ENCODE data around the gene SNX18.

The SNX18 gene

DNA sequence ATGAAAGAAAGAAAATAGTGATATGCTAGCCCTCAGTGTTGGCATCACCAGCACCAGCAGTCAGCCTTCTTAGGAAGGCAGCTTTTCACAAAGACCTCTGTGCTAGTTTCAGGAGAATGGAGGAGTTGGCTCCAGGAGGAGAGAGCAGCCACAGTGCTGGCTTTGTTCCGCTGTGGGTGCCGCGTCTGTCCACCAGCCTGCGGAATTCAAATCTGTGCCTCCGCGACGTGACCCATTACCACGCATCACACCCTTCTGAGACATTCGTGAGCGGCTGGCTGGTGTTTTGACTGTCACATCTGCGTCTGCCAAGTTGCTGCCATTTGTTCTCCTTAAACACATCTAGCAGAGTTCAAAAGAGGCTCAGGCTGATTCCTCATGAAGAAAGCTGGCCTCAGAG is 34.4 kb downstream of the SNX18 start:
- TF ChIP-seq, protein P1, sequence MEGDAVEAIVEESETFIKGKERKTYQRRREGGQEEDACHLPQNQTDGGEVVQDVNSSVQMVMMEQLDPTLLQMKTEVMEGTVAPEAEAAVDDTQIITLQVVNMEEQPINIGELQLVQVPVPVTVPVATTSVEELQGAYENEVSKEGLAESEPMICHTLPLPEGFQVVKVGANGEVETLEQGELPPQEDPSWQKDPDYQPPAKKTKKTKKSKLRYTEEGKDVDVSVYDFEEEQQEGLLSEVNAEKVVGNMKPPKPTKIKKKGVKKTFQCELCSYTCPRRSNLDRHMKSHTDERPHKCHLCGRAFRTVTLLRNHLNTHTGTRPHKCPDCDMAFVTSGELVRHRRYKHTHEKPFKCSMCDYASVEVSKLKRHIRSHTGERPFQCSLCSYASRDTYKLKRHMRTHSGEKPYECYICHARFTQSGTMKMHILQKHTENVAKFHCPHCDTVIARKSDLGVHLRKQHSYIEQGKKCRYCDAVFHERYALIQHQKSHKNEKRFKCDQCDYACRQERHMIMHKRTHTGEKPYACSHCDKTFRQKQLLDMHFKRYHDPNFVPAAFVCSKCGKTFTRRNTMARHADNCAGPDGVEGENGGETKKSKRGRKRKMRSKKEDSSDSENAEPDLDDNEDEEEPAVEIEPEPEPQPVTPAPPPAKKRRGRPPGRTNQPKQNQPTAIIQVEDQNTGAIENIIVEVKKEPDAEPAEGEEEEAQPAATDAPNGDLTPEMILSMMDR (IDR thresholded peaks at IDR 0.05; ENCODE audit: insufficient read depth, missing control alignments) = no peak
- DNase-seq (ENCODE audit: insufficient read length, low spot score) (no peak), FAIRE-seq (no peak)

DNA sequence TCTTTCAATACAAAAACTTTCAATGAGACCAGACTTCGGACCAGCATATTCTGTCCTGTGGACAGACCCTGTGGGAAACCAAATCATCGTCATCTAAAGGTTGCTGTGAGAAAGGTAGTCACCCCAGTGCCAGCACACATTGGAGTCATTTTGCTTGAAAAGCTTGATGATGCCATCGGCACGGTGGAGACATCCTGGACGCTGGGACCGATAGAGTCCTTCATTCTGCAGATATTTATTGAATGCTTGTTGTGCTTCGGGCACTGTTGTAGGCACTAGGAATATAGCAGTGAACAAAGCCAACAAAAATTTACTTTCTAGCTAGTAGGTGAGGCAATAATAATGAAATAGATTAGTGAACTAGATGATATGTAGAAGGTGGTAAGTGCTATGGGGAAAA is 34.9 kb downstream of the SNX18 start:
- TF ChIP-seq, protein P1 (IDR thresholded peaks at IDR 0.05; ENCODE audit: insufficient read depth, missing control alignments) = no peak
- no peak for DNase-seq (ENCODE audit: insufficient read length, low spot score)
- no peak for FAIRE-seq

DNA sequence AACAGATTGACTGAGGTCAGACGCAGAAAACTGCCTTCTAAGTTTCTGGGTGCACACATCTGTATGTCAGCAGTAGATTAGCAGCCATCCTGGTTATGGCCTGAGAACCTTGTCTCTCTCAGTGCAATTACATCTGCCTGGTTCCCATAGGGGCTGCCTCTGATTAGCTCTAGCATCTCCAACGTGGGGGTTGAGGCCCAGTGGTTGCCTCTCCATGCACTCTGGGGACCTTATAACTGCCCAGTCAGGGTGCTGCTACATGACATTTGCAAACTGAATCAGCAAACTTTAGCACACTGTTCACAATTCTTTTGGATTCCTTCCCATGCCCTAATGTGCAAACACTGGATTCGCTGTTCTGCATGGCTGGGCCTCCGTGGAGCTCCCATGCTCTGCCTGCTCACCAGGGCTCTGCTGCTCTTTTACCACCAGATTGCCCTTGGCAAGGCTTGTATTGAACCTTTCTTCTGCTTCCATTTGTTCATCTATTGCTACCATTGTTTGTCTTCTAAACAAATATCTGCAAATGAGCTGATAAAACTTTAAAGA is 36.2 kb downstream of the SNX18 start:
- TF ChIP-seq, protein P1 (IDR thresholded peaks at IDR 0.05; ENCODE audit: insufficient read depth, missing control alignments) = no peak
- FAIRE-seq (no peak), DNase-seq (ENCODE audit: insufficient read length, low spot score) (no peak)

DNA sequence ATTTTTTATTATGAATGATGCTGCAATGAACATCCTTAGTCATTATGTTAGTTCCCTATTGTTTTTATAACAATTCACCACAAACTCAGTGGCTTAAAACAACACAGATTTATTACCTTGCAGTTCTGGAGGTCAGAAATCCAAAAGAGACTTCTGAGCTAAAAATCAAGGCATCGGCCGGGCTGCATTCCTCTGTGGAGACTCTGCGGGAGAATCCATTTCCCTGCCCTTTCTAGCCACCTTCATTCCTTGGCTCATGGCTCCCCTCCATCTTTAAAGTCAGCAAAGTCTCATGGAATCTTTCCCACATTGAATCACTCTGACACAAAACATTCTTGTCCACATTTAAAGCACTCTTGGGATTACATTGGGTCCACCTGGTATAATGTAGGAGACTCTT is 38.6 kb downstream of the SNX18 start:
- TF ChIP-seq, protein P1 (IDR thresholded peaks at IDR 0.05; ENCODE audit: insufficient read depth, missing control alignments) = no peak
- FAIRE-seq = no peak
- DNase-seq (ENCODE audit: insufficient read length, low spot score) = no peak

DNA sequence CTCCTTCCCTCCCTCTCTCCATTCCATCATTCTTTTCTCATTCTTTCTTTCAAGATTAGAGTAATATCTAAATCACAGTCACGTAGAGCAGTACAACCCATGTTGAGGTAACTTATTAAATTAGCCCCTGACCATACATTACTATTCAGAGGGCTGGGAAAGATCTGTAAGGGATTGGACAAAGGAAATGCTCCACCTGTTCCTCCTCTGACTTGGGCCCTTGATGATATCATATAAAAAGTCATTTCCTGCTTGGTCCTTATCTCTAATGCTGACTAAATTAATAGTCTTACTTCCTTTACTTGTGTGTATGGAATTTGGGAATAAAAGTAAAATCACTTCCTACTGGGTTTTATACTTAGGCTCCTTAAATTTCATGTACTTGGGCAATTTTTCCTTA is 40.8 kb downstream of the SNX18 start:
- FAIRE-seq = no peak
- no peak for DNase-seq (ENCODE audit: insufficient read length, low spot score)
- TF ChIP-seq, protein P1 (IDR thresholded peaks at IDR 0.05; ENCODE audit: insufficient read depth, missing control alignments) = no peak

DNA sequence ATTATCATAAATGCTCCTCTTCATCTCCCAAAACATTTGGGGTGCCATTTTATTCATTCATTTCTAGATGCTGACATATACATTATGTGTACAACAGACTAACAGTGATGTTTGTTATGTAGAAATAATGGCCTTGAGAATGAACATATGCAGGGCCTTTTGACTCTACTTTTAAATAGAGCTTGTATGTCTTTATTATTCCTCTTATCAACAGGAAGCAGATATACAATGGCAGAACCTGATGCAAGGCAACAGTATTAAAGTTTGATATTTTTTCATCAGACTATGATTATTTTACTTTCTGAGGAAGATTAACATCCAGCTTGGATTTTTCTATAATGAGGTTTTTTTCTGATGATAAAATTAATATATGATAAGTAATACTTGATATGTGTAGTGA is 44.1 kb downstream of the SNX18 start:
- TF ChIP-seq, protein P1 (IDR thresholded peaks at IDR 0.05; ENCODE audit: insufficient read depth, missing control alignments) = no peak
- FAIRE-seq (no peak), DNase-seq (ENCODE audit: insufficient read length, low spot score) (no peak)

DNA sequence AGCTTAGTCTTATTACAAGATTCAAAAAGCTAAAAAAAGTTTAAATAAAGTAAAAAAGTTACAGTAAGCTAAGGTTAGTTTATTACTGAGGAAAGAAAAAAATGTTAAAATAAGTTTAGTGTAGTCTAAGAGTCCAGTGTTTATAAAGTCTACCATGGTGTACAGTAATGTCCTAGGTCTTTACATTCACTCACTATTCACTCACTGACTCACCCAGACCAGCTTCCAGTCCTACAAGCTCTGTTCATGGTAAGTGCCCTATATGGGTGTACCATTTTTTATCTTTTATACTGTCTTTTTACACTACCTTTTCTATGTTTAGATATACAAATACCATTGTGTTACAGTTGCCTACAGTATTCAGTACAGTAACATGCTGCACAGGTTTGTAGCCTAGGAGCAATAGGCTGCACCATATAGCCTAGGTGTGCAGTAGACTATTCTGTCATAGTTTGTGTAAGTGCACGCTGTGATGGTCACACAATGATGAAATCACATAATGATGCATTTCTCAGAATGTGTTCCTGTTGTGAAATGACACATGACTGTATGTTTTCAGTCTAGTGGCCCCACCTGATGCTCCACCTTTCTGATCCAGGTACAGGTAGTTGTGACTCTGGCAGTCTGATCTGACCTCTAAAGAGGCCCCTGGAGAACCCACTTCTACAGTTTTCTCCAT is 45.7 kb downstream of the SNX18 start:
- TF ChIP-seq, protein P1 (IDR thresholded peaks at IDR 0.05; ENCODE audit: insufficient read depth, missing control alignments) = no peak
- FAIRE-seq (no peak), DNase-seq (ENCODE audit: insufficient read length, low spot score) (no peak)

All from D721Med (cell line).